ENCODE data around the gene ASTN2. TPM values are rescaled to one million over a fixed set of nuclear protein-coding genes. Genes with fewer than 3 reads are reported as not detected.

ASTN2 gene
- total and polyA plus RNA-seq, 2 donors (not counting 3 experiments of a cell fraction or from before 2014, with no cell fraction given) = 1.0 to 1.9 TPM

GRCh38 chr9:117412006-117412715 lies 2.7 kb downstream of the ASTN2 start:
- POLR2A ChIA-PET = no interaction called here
- H3K79me2 ChIP-seq (ENCODE audit: control insufficient read depth, insufficient read depth, low read length) = no peaks in the 10 kb centered on the region
- H3K4me2 ChIP-seq (ENCODE audit: insufficient read depth, low read length) = no peak overlapping the region
- no peak overlapping the region for H2AFZ ChIP-seq (ENCODE audit: low read depth, low read length)
- no peaks in the 10 kb centered on the region for H3K9me3 ChIP-seq (replicated peaks; ENCODE audit: control insufficient read depth, insufficient read depth, low read length)
- dilution Hi-C loops (cut with MboI; ENCODE audit: extremely low pct_ligation_motif_present, low sequenced_read_pairs) = no loop called here
- H3K9me1 ChIP-seq (replicated peaks; ENCODE audit: control insufficient read depth, extremely low read depth, insufficient read depth, low read length) = no peaks in the 10 kb centered on the region
- no peaks in the 10 kb centered on the region for H3K4me1 ChIP-seq (ENCODE audit: control insufficient read depth, extremely low read depth, insufficient read depth, low read length)
- no peaks in the 10 kb centered on the region for H4K20me1 ChIP-seq (replicated peaks; ENCODE audit: control insufficient read depth, extremely low read depth, insufficient read depth, low read length)
- no peak overlapping the region for H3K4me3 ChIP-seq (replicated peaks in 1 of 3; ENCODE audit: insufficient read depth in 1 of 3, low read depth in 1 of 3, low read length in 3 of 3)
- intact Hi-C loops (cut with micrococcal nuclease) = no loop called here
- H3K36me3 ChIP-seq (ENCODE audit: control insufficient read depth in 2 of 2, extremely low read depth in 1 of 2, insufficient read depth in 2 of 2, low read length in 2 of 2) = no peaks in the 10 kb centered on the region
- peaks cover 34 to 36% of the 10 kb centered on the region in 2 experiments for H3K27me3 ChIP-seq (ENCODE audit: control insufficient read depth in 2 of 2, insufficient read depth in 2 of 2, low read length in 2 of 2)
- DNase-seq (ENCODE audit: low read depth, low spot score) = no peak
- TF ChIP-seq POLR2A (IDR thresholded peaks at IDR 0.05; ENCODE audit: low read depth, low read length) (no peak), JUN (IDR thresholded peaks at IDR 0.05; ENCODE audit: borderline replicate concordance, insufficient read depth, insufficient read length, low read depth) (no peak), CTCF (IDR thresholded peaks at IDR 0.05; ENCODE audit: extremely low read depth in 1 of 2, insufficient read depth in 1 of 2, low read depth in 1 of 2, low read length in 2 of 2) (no peak), MYC (IDR thresholded peaks at IDR 0.05; ENCODE audit: low read depth, low read length) (no peak), EZH2 (IDR thresholded peaks at IDR 0.05; ENCODE audit: borderline replicate concordance, low read depth, low read length, severe bottlenecking) (no peak), FOS (IDR thresholded peaks at IDR 0.05; ENCODE audit: borderline replicate concordance, insufficient read depth, low read length) (no peak), GATA2 (IDR thresholded peaks at IDR 0.05; ENCODE audit: insufficient read depth, insufficient read length, low read depth, low read length) (no peak), POLR2AphosphoS5 (IDR thresholded peaks at IDR 0.05; ENCODE audit: insufficient read depth, low read depth, low read length) (no peak)
- TF ChIP-seq, protein P1, sequence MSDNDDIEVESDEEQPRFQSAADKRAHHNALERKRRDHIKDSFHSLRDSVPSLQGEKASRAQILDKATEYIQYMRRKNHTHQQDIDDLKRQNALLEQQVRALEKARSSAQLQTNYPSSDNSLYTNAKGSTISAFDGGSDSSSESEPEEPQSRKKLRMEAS (IDR thresholded peaks at IDR 0.05; ENCODE audit: insufficient read depth, insufficient read length) = no peak
- CTCF ChIA-PET = no interaction called here
- BruUV-seq (replicated peaks) = no TSS peak
- H3K27ac ChIP-seq (ENCODE audit: insufficient read depth, low read depth, low read length) = no peak overlapping the region
- no peak for FAIRE-seq
- no peak overlapping the region for H3K9ac ChIP-seq (replicated peaks; ENCODE audit: extremely low read depth, insufficient read depth, low read length)

All from endothelial cell of umbilical vein (primary cell).